AG10803 (cell line): ENCODE measurements around the gene LDLRAD4.

Experiments
- DNase-seq: peaks from one replicate; pipeline ENCODE4 v3.0.0; 2010; ENCODE audit warnings: low read depth
- H3K4me3 ChIP-seq: 2 replicates; pipeline ENCODE4 v1.5.1; 2011; ENCODE audit warnings: mild to moderate bottlenecking, low read length, control low read depth
- CTCF ChIP-seq: conservative IDR thresholded peaks from 2 replicates; pipeline ENCODE4 v1.5.1; 2011; ENCODE audit warnings: mild to moderate bottlenecking, low read length, control low read depth, inconsistent platforms

LDLRAD4 gene

GRCh38 chr18:13414521-13414920 is 196.0 kb downstream of the LDLRAD4 start:
- DNase-seq, result no peak
- no peak for TF ChIP-seq CTCF
- H3K4me3 ChIP-seq, result no peak overlapping the region

GRCh38 chr18:13415736-13416135 is 197.2 kb downstream of the LDLRAD4 start:
- TF ChIP-seq CTCF, result no peak
- no peak overlapping the region for H3K4me3 ChIP-seq
- no peak for DNase-seq

GRCh38 chr18:13416208-13416607 is 197.6 kb downstream of the LDLRAD4 start:
- no peak for TF ChIP-seq CTCF
- H3K4me3 ChIP-seq, result no peak overlapping the region
- no peak for DNase-seq

- no peak for TF ChIP-seq CTCF
- DNase-seq, result no peak
- H3K4me3 ChIP-seq, result no peak overlapping the region
These were observed 198.3 kb downstream of the LDLRAD4 start for GRCh38 chr18:13416848-13417247.

GRCh38 chr18:13418013-13418710 is 199.6 kb downstream of the LDLRAD4 start:
- DNase-seq, result no peak
- H3K4me3 ChIP-seq, result no peak overlapping the region
- TF ChIP-seq CTCF, result no peak

GRCh38 chr18:13420969-13421686 is 202.6 kb downstream of the LDLRAD4 start:
- TF ChIP-seq CTCF, result no peak
- H3K4me3 ChIP-seq, result no peak overlapping the region
- no peak for DNase-seq
